PC-9 (cell line): ENCODE results near the gene ST7.

Experiments
- CTCF ChIP-seq: fragments of 200-600 bp; sonication (generic); conservative IDR thresholded peaks from 2 replicates; pipeline ENCODE4 v1.6.1; 2017; ENCODE audit warnings: mixed run types, antibody characterized with exemption, mild to moderate bottlenecking, moderate library complexity
- EZH2 ChIP-seq: fragments of 200-600 bp; sonication (generic); IDR thresholded peaks from 2 replicates; pipeline ENCODE4 v1.8.0; 2017; ENCODE audit warnings: antibody characterized with exemption, low read depth

- TF ChIP-seq EZH2 (no peak), CTCF (no peak)
Measured at GRCh38 chr7:116938678-116939077, 14.6 kb upstream of the ST7 start.
